Activated naive CD8-positive, alpha-beta T cell treated with anti-CD3 and anti-CD28 coated beads, Interleukin-2, amount 50 U/mL, for 16 hours (primary cell): ENCODE results near the gene CDH6.
"Not testable (repeated sequence)": the region's sequence is repeated elsewhere in the genome, so short reads cannot be mapped to it uniquely, and the experiment has no call there.

ENCODE experiments used
- DNase-seq: peaks from one replicate; pipeline ENCODE4 v3.0.0-alpha.2; 2020; ENCODE audit warnings: low read depth, low spot score

CDH6 gene

DNA sequence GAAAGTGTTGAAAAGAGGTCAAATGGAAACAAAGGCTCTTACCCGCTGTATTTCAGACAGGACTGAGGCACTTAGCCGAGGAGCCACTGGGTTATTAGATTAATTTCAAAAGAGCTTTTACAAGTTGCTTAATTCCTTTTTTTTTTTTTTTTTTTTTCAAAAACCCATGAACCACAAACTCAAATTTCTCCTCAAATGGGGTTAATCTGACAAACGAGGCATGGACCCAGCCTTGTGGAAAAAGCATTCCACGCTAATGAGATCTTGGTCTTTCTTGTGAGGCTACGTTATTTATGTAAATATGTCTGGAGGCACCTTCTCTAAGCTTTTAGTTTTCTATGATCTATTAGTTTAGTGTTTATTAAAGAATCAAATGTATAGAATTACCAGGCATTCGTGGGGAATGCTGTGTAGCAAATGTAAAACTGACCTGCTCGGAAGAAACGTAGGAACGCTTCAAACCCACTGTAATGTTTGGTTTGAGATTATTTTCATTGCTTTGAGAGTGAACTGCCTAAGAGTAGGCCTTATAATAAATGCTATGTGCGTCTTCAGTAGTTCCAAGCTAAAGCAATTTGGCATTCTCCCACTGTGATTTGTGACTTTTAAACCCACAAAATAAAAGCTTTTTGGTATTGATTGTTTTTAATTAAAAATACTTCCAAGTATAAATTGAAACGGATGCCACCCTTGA lies 134.7 kb downstream of the CDH6 start:
- DNase-seq: no peak

DNA sequence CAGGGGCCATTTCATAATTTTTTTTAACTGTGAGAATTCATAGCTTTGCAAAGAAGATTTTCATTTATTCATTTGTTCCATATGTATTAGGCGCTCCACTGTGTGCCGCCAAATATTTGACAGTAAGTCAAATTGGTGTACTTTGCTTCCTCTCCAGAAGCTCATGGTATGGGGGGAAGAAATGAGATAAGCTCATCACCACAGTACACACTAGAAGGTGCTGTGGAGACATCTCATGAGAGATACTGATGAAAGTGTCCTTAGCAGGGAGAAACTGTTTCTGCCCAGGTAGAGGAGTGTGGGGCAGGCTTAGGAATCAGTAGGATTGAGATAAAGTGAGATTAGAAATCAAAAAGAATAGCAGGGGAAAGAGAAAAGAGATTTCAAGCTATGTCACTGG lies 136.2 kb downstream of the CDH6 start:
- no peak for DNase-seq

DNA sequence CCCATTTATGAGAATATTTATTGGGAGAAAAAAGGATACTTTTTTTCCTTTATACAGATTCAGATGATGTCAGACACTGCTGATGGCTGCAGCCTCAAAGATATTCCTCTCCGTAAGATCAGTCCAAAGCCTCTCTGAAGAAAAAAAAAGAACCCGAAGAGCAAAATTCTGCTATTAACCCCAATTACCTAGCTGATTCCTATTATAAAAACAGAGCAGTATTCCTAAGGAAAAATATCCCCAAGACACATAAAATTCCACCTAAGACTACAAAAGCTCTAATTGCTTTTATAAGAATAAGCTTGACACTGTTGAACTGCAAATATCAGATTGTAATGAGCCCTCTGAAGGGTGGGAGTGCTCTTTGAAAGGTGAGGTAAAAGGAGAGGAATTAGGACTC lies 138.7 kb downstream of the CDH6 start:
- no peak for DNase-seq

DNA sequence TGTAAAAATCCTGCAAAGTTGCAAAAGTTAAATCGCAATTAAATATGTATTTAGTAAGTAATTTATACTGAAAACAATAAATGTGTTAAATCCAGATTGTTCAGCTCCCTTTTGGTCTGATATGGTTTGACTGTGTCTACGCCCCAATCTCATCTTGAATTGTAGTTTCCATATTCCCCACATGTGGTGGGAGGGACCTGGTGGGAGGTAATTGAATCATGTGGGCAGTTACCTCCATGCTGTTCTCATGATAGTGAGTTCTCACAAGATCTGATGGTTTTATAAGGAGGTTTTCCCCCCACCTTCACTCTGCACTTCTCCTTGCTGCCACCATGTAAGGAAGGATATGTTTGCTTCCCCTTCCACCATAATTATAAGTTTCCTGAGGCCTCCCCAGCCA lies 140.0 kb downstream of the CDH6 start:
- no peak for DNase-seq

DNA sequence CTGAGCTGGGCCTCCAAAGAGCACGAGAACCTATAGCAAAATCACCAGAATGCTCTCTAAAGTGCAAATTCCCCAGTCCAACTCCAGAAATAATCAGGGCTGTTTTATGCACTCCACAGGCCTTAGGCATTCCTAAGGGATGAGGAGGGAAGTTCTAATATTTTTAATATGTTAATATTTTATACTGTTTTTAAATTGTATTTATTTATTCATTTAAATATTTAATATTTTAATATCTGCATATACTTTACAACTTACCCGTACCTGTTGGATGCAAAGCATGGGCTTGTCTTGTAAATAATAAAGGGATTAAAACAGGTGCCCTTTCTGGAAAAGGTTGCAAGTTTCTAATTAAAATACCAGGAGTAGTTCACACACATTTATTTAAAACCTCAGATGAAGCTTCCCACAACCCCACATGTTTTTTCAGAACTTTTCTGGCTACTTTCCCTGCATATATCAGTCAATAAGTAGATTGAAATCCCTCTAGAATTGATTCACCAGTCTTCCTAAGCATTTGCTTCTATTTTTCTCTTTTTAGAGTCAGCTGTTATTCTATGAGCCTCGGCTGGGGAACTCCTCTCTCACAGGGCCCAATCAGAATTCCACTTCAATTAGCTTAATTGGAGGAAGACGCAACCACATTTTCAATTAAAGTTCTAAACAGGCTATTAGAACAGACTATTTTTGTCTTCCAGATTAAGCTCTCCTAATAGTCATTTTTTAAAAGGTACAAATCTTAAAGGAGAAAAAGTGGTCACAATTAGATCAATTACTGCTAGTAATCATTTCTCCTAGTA lies 140.8 kb downstream of the CDH6 start:
- no peak for DNase-seq

DNA sequence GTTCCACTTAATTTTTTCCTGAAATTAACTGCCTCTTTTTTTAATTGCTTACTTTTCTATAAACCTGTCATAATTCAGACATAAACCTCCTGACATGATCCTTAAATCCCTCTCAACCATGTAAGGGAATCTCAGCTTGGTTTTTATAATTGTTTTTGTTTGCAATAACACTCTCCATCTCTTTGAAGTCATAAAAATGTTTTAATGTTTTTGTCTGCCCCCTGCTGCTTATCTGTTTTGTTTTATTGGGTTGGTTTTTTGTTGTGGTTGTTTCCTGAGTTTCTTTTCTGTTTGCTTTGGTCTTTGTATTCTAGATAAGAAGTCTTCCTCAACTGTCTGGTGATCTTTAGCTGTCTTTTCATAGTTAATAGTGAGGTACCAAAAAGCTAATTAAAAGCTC lies 142.0 kb downstream of the CDH6 start:
- no peak for DNase-seq

DNA sequence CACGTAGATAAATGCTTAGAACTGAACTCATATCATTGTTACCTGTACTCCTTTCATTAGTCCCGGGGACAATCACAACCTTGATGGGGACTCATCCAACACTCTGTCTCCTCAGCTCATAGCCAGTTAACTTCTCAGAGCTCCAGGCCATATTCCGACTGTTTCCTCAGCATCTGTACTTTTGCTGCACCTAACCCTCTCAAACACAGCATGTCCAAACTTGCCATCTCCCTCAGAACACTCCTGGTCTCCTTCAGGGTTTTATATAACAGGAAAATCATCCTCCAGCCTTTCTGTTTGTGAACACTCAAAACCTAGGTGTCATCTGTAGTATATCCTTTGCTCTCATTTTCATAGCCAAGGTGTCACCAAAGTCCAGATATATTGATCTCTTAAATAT lies 150.5 kb downstream of the CDH6 start:
- no peak for DNase-seq

DNA sequence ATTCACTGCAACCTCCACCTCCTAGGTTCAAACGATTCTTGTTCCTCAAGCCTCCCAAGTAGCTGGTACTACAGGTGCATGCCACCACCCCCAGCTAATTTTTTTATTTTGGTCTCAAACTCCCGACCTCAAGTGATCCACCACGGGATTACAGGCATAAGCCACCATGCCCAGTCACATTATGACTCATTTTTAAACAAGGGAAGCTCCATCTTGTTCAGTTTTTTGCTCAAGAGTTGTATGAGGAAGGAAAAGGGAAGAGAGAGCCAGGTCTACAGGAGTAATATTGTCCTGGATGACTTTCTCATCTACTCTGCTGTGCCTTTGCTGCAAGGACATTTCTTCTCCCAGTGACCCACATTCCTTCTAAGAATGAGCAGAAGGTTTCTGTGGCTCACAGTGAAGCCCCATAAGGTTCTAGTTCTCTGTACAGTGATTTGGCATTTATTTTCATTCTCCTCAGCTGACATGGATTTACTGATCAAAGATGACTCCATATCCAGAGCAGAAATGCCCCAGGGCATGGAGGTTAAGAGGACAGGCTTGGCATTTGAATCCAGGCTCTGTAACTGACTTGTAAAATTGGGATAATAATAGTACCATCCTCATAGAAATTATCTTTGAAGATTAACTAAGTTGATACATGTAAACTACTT lies 153.5 kb downstream of the CDH6 start:
- no peak for DNase-seq

DNA sequence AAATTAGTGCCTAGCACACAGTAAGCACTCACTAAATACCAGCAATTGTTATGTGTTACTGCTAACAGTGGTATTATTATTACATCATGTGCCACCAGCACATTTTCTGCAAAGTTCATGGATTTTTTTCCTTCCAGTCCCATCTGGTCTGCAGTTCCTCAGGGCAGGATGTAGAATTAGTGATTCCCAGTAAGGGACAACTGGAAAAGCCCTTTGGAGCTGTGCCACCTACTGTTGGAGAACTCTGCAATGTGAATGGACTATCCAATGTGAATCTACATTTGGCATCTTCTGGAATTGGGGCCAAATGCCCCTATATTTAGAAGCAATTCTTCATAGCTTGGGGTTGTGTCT lies 154.0 kb downstream of the CDH6 start:
- DNase-seq: no peak

DNA sequence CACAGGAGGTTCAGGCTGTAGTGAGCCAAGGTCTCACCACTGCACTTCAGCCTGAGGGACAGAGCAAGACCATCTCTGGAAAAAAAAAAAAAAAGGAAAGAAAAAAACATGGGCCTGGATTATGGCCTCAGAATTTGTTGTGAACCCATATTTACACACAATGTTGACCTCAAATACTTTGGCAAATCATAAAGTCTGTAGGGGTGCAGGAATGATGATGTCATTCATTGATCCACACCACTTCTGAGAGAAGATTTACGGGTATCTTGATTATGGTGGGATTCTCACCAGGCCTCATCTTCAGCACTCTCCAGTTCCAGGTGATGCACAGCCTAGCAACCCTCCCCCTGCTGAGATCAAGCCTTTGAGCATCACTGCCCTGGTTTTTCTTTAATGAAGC lies 156.9 kb downstream of the CDH6 start:
- no peak for DNase-seq

DNA sequence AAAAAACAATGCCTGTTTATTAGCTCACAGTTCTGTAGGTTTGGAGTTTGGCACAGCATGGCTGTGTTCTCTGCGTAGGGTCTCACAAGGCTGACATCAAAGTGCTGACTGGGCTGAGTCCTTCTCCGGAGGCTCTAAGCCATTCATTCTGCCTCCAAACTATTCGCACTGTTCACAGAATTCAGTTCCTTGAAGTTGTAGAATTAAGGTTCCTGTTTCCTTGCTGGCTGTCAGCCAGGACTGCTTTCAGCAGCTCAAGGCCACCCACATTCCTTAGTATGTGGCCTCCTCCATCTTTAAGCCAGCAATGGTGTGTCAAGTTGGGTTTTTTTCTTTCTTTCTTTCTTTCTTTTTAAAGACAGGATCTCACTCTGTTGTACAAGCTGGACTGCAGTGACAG lies 161.9 kb downstream of the CDH6 start:
- DNase-seq: no peak

DNA sequence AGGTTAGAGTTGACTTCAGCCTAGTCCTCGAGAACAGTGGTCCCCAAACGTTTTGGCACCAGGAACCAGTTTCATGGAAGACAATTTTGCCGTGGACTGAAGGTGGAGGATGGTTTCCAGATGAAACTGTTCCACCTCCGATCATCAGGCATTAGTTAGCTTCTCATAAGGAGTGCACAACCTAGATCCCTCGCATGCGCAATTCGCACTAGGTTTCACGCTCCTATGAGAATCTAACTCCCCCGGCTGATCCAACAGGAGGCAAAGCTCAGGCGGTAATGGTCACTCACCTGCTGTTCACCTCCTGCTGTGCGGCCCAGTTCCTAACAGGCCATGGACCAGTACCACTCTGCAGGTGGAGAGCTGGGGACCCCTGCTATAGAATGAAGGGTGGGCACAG lies 163.6 kb downstream of the CDH6 start:
- DNase-seq: no peak

DNA sequence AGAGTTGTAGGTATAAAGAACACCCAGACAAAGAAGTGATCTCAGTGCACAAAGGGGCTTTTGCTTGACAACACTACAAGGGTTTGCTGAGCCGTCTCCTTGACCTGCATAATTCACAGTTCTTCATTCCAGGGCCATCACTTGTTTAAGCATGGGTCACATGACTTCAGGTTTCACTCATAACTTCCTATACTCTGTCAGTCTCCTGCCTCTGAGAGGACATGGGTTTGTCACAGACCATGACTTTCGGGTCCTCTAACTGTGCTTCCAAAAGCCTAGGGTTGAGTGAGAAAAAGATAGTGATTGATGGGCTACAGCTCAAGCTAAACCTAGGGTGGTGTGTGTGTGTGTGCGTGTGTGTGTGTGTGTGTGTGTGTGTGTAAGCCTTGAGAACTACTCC lies 166.4 kb downstream of the CDH6 start:
- DNase-seq: no peak

DNA sequence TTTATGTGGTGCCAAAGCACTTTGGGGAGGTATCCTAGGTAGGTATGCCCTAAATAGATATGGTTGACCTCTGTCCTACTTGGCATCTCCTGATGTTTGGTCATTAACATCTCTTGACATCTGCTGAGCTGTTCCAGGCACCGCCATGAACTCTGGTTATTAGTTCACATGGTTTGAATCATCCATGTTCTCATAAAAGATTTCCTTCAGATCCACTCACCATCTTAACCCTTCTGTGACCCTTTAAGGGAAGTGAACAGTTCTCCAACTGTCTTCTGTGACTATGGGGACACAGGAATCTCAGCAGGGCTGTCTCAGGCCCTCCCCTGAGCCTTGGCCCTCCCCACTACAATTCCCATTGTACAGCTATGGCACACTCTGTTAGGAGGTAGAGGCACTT lies 167.7 kb downstream of the CDH6 start:
- no peak for DNase-seq

DNA sequence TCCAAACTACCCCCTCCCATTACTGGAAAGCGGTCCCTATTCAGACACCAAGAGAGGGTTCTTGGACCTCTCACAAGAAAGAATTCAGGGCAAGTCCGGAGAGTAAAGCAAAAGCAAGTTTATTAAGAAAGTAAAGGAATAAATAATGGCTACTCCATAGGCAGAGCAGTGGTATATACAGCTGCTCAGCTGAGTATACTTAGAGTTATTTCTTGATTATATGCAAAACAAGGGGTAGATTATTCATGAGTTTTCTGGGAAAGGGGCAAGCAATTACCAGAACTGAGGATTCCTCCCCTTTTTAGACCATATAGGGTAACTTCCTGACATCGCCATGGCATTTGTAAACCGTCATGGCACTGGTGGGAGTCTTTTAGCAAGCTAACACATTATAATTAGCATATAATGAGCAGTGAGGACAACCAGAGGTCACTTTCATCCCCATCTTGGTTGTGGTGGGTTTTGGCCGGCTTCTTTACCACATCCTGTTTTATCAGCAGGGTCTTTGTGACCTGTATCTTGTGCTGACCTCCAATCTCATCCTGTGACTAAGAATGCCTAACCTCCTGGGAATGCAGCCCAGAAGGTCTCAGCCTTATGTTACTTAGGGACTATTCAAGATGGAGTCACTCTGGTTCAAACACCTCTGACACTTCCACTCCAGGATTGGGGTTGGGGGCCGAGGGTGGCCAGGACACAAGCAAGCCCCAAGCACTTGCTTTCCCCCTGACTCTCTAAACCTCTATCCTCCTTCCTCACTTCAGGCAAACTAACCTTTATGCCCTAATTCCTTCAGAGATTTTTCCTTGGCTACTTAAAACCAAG lies 168.4 kb downstream of the CDH6 start:
- DNase-seq: not testable (repeated sequence)

DNA sequence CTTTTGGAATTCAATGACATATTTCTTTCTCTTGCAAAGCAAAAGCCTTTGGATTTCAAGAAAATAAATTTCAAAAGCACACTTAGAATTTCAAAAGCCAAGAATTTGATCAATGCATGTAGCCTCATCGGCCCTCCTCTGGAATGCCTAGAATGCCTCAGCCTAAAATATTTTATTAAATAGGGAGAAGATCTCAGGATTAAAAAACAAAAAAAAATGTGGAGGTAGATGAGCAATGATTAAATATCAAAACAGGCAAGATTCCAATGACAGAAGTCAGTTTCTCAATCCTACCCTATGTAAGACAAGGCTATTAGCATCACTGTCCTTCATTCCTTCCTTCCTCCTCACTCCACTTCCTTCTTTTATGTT lies 169.0 kb downstream of the CDH6 start:
- DNase-seq: no peak

DNA sequence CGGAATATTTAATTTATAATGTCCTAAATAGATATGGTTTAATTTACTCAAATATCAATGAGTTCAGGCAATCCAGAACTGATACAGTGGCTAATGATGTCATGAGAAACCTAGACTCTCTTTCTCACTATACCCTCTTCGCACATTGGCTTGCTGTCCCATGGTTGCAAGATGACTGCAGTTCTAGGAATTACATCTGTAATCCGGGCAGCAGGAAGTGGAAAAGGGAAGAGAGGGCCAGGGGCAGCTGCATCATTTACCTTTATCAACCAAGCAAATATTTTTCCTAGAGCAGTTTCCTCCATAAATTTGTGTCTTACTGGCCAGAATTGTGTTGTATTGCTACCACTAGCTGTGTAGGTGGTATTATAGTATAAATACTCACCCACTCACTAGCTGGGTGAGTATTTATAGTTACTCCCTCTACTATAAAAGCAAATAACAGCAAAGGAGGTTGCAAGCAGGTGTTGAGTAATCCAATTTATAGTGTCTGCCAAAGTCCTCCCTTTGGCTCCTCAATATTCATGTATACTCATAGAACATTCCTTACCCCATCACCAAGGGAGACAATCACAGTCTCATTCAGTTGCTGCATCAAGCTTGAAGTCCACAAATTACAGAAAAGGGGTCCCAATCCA lies 169.6 kb downstream of the CDH6 start:
- no peak for DNase-seq

DNA sequence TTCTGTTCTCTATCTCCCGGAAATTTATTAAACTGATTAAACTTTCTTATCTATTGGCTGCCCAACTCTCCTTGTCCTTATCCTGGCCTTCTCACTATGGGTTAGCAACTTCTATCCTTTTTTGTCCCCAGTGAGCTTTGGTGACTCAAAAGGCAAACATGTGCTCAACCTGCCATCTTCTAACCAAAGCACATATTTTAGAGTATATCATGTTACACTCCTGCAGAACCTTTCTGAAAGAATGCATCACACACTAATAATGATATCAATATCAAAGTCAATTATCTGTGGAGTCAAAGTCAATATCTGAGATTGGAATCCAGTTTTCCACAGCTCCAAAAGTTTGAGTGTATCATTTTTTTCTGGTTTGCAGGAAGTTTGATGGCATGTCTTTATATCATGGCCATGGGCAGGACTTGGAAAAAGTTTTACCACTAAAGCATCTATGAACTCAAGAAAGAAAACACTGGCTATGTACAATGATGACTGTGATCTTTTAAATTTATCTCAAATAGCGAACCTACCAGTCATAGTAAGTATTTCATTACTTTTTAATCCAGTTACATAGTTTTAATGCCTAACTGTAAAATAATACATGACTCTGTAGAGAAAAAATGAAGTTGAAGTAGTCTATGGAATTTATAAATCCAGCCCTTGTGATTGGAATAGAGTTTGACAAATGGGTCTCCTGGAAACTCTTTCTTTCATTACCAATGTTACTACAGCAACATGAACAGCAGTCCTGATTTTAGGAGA lies 171.6 kb downstream of the CDH6 start:
- DNase-seq: no peak

DNA sequence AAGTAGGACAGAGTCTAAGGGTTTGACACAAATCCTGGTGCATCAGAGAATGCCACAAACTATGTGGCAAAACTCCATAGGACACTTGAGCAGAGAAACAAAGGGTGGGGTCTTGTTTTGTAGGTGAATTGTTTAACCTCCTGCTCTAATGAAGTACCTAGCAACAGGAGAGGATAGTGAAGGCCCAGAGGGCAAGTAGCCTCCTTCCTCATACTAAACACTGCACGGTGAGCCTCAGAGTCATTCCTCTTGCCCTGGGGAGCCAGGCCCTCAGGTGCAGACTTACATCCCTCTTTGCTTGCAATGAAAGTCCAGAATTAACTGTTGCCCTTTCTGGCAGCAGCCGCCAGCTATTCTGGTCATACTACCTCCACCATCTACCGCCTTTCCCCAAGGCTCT lies 172.3 kb downstream of the CDH6 start:
- DNase-seq: no peak

DNA sequence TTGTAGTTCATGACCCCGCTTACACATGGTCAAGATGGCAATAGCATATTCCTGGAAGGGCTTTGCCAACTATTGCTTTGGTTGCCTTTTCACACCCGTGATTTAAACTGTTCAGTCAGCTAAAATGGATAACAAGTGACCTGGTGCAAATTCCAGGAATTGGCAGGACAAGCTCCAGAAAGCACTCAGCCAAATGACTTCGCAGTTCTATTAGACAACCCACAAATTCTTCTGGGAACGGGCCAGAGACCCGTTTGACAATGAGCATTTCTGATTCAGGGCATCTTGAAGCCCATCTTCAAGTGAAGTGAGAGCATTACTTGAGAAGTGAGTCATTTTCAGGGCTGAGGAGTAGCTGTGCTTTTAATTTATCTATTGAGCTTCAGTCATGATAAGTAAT lies 173.5 kb downstream of the CDH6 start:
- no peak for DNase-seq

DNA sequence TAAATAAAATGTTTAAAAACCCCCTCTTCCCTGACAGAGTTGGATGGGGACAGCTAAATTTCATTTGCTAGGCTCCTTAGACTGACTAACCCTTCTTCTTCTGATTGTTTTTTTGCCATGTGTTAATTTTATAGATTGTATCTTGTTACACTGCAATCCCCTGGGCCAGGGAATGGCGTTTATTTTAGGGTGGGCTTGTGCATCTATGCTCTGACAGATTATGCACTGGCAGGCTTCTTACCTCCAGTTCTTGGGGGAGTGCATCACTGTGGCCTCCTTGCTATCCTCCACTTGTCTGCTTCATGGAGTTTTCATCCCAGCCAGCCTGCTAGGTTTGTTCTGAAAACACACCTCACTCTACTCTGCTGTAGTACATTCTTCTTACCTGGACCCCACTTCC lies 178.6 kb downstream of the CDH6 start:
- no peak for DNase-seq
